ENCODE measurements around the gene ENTR1. TPM values are rescaled to one million over a fixed set of nuclear protein-coding genes. Genes with fewer than 3 reads are reported as not detected.

ENTR1 gene
- total and polyA plus RNA-seq, 2 of the 13 experiments (the other 11 are each of a cell fraction or from before 2014, with no cell fraction given): 70.1 to 76.4 TPM

GRCh38 chr9:136381966-136382513 lies 28.4 kb downstream of the ENTR1 start:
- Histone ChIP-seq H3K9me3 (ENCODE audit: low read length) (no peaks in the 10 kb centered on the region), H3K4me1 (ENCODE audit: insufficient read depth, low read length) (0 out of 2 replicates have a peak, but pooled peaks cover 7% of the 10 kb centered on the region), H3K27me3 (ENCODE audit: control insufficient read depth in 1 of 2, insufficient read depth in 2 of 2, low read length in 2 of 2) (no peaks in the 10 kb centered on the region), H3K4me2 (ENCODE audit: low read depth, low read length) (no peak overlapping the region), H4K20me1 (ENCODE audit: insufficient read depth, low read length) (no peaks in the 10 kb centered on the region), H2AFZ (ENCODE audit: low read length) (no peak overlapping the region), H3K27ac (ENCODE audit: extremely low read length, insufficient read depth, low read length) (no peak overlapping the region), H3K9ac (ENCODE audit: insufficient read depth, low read depth, low read length) (no peak overlapping the region), H3K36me3 (replicated peaks in 1 of 2; ENCODE audit: control insufficient read depth in 1 of 2, insufficient read depth in 2 of 2, low read length in 2 of 2) (peaks cover 22 to 48% of the 10 kb centered on the region in 2 experiments; a peak in 3 of 5 replicates), H3K79me2 (ENCODE audit: insufficient read depth, low read length) (no peaks in the 10 kb centered on the region), H3K4me3 (replicated peaks in 1 of 3; ENCODE audit: insufficient read depth in 1 of 3, low read depth in 2 of 3, low read length in 3 of 3) (no peak overlapping the region)
- in situ Hi-C loops (cut with HindIII; ENCODE audit: extremely low pct_ligation_motif_present, low pct_unique_long_range_greater_than_20kb): no loop called here
- ATAC-seq (no peak), FAIRE-seq (no peak), DNase-seq (ENCODE audit: low spot score) (no peak)
- ChIA-PET POLR2A (interaction anchor here (1.3 kb wide), 1 partner anchor 19 kb away, joined by 3 read pairs; the partner anchor contains the start of gene DNLZ), CTCF (ENCODE audit: low intra/inter-chr PET ratio, low total read pairs) (no interaction called here)
- intact Hi-C loops (cut with micrococcal nuclease; ENCODE audit: unreplicated experiment): no loop called here
- 94% methylated on average over 19 of the region's 25 CpGs for WGBS (ENCODE audit: low lambda C conversion rate)
- no TSS peak for BruUV-seq (replicated peaks)
- TF ChIP-seq FOSL2 (CRISPR knock-in tag; IDR thresholded peaks at IDR 0.05) (no peak), AGO2 (optimal IDR thresholded peaks at IDR 0.05; ENCODE audit: low read depth, low read length) (peak; percentile 42)

- no peak overlapping the region for H3K4me2 ChIP-seq (ENCODE audit: low read depth, low read length)
- 0 out of 2 replicates have a peak, but pooled peaks cover 7% of the 10 kb centered on the region for H3K4me1 ChIP-seq (ENCODE audit: insufficient read depth, low read length)
- intact Hi-C loops (cut with micrococcal nuclease; ENCODE audit: unreplicated experiment): no loop called here
- ChIA-PET CTCF (ENCODE audit: low intra/inter-chr PET ratio, low total read pairs) (no interaction called here), POLR2A (interaction anchor here (1.3 kb wide), 1 partner anchor 18 kb away, joined by 3 read pairs; the partner anchor contains the start of gene DNLZ)
- ATAC-seq (no peak), DNase-seq (ENCODE audit: low spot score) (no peak), FAIRE-seq (no peak)
- no peaks in the 10 kb centered on the region for H4K20me1 ChIP-seq (ENCODE audit: insufficient read depth, low read length)
- no peak overlapping the region for H2AFZ ChIP-seq (ENCODE audit: low read length)
- in situ Hi-C loops (cut with HindIII; ENCODE audit: extremely low pct_ligation_motif_present, low pct_unique_long_range_greater_than_20kb): no loop called here
- no peak overlapping the region for H3K27ac ChIP-seq (ENCODE audit: extremely low read length, insufficient read depth, low read length)
- WGBS (ENCODE audit: low lambda C conversion rate): 96% methylated on average over 3 of the region's 9 CpGs
- no peak overlapping the region for H3K4me3 ChIP-seq (replicated peaks in 1 of 3; ENCODE audit: insufficient read depth in 1 of 3, low read depth in 2 of 3, low read length in 3 of 3)
- H3K79me2 ChIP-seq (ENCODE audit: insufficient read depth, low read length): no peaks in the 10 kb centered on the region
- H3K36me3 ChIP-seq (replicated peaks in 1 of 2; ENCODE audit: control insufficient read depth in 1 of 2, insufficient read depth in 2 of 2, low read length in 2 of 2): peaks cover 20 to 45% of the 10 kb centered on the region in 2 experiments; a peak in 3 of 5 replicates
- BruUV-seq (replicated peaks): no TSS peak
- H3K9ac ChIP-seq (ENCODE audit: insufficient read depth, low read depth, low read length): no peak overlapping the region
- H3K9me3 ChIP-seq (ENCODE audit: low read length): no peaks in the 10 kb centered on the region
- H3K27me3 ChIP-seq (ENCODE audit: control insufficient read depth in 1 of 2, insufficient read depth in 2 of 2, low read length in 2 of 2): no peaks in the 10 kb centered on the region
- no peak for TF ChIP-seq KLF11 (CRISPR knock-in tag; IDR thresholded peaks at IDR 0.05)
- no peak for TF ChIP-seq SKIL (CRISPR knock-in tag; IDR thresholded peaks at IDR 0.05; ENCODE audit: borderline replicate concordance)
- TF ChIP-seq HHEX (CRISPR knock-in tag; IDR thresholded peaks at IDR 0.05): no peak
- TF ChIP-seq ZUFSP (CRISPR knock-in tag; IDR thresholded peaks at IDR 0.05; ENCODE audit: borderline replicate concordance): no peak
- no peak for TF ChIP-seq RFXAP (CRISPR knock-in tag; IDR thresholded peaks at IDR 0.05; ENCODE audit: borderline replicate concordance)
- TF ChIP-seq ZNF281 (CRISPR knock-in tag; IDR thresholded peaks at IDR 0.05; ENCODE audit: borderline replicate concordance): no peak
- TF ChIP-seq ZNF430 (CRISPR knock-in tag; IDR thresholded peaks at IDR 0.05): no peak
- no peak for TF ChIP-seq TFDP1 (CRISPR knock-in tag; IDR thresholded peaks at IDR 0.05; ENCODE audit: borderline replicate concordance)
Measured at GRCh38 chr9:136381311-136381710, 29.1 kb downstream of the ENTR1 start.

All from HepG2 (cell line).